Sigmoid colon (tissue), 4 donors: ENCODE data around the gene PRR30.

Experiments
- POLR2A ChIP-seq, 2 donors: fragments of 450-650 bp; IDR thresholded peaks; one replicate each; pipeline ENCODE4 v1.6.1; 2016; ENCODE audit warnings: antibody characterized with exemption in 2 of 2, mild to moderate bottlenecking in 2 of 2, moderate library complexity in 2 of 2
- POLR2AphosphoS5 ChIP-seq, 4 donors: sonication (generic); formaldehyde crosslinking; IDR thresholded peaks; one replicate each; pipeline ENCODE4 v1.6.1; 2017; ENCODE audit warnings: antibody characterized with exemption in 4 of 4
- TF ChIP-seq, protein P1 (sequence below), 4 experiments: fragments of 450-650 bp in 3 of 4; fragments of 200-600 bp in 1 of 4; IDR thresholded peaks; one replicate each; pipeline ENCODE4 v1.5.1; 2016 to 2019; ENCODE audit warnings: antibody characterized with exemption in 4 of 4, mild to moderate bottlenecking in 3 of 4, moderate library complexity in 2 of 4

DNA sequence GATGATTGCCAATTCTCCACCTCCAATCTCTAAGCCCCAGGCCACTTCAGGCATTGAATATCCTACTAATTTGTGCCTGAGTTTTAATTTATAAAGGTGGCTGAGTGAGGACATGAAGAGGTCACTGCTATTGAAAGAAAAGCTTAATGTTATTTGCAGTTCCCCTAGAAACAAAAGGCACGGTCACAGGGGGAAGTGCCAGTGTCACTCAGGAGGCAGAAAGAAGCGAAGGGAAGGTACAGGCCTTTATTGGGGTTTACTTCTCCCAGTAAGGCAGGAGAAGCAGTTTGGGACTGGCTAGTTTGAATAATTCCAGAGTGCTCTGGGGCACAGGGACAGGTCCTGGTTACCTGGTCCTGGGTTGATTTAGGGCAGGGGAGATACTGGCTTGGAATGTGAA, 17.3 kb downstream of the PRR30 start:
- TF ChIP-seq, protein P1, sequence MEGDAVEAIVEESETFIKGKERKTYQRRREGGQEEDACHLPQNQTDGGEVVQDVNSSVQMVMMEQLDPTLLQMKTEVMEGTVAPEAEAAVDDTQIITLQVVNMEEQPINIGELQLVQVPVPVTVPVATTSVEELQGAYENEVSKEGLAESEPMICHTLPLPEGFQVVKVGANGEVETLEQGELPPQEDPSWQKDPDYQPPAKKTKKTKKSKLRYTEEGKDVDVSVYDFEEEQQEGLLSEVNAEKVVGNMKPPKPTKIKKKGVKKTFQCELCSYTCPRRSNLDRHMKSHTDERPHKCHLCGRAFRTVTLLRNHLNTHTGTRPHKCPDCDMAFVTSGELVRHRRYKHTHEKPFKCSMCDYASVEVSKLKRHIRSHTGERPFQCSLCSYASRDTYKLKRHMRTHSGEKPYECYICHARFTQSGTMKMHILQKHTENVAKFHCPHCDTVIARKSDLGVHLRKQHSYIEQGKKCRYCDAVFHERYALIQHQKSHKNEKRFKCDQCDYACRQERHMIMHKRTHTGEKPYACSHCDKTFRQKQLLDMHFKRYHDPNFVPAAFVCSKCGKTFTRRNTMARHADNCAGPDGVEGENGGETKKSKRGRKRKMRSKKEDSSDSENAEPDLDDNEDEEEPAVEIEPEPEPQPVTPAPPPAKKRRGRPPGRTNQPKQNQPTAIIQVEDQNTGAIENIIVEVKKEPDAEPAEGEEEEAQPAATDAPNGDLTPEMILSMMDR (IDR thresholded peaks at IDR 0.05), result no peak
- TF ChIP-seq POLR2AphosphoS5 (IDR thresholded peaks at IDR 0.05) (no peak), POLR2A (IDR thresholded peaks at IDR 0.05) (no peak)
